GM06990 (cell line): ENCODE results near the gene PALMD.

ENCODE experiments used
- DNase-seq: peaks from one replicate; pipeline ENCODE4 v3.0.0-alpha.2; 2011; ENCODE audit not compliant: insufficient read length; ENCODE audit errors: extremely low read depth
- H3K27me3 ChIP-seq: replicated peaks from 2 replicates; pipeline ENCODE4 v1.6.0; 2011; ENCODE audit warnings: low read length; ENCODE audit not compliant: control insufficient read depth, insufficient read depth
- H3K36me3 ChIP-seq: 2 replicates; pipeline ENCODE4 v1.5.1; 2011; ENCODE audit warnings: low read length; ENCODE audit not compliant: control insufficient read depth, insufficient read depth
- H3K4me3 ChIP-seq: replicated peaks from 2 replicates; pipeline ENCODE4 v1.5.1; 2011; ENCODE audit warnings: low read depth, mild to moderate bottlenecking, control low read depth, low read length
- CTCF ChIP-seq: IDR thresholded peaks from 2 replicates; pipeline ENCODE4 v1.5.1; 2011; ENCODE audit warnings: low read length, control low read depth, mild to moderate bottlenecking, inconsistent platforms; ENCODE audit not compliant: insufficient read depth, poor library complexity, severe bottlenecking

The PALMD gene

DNA sequence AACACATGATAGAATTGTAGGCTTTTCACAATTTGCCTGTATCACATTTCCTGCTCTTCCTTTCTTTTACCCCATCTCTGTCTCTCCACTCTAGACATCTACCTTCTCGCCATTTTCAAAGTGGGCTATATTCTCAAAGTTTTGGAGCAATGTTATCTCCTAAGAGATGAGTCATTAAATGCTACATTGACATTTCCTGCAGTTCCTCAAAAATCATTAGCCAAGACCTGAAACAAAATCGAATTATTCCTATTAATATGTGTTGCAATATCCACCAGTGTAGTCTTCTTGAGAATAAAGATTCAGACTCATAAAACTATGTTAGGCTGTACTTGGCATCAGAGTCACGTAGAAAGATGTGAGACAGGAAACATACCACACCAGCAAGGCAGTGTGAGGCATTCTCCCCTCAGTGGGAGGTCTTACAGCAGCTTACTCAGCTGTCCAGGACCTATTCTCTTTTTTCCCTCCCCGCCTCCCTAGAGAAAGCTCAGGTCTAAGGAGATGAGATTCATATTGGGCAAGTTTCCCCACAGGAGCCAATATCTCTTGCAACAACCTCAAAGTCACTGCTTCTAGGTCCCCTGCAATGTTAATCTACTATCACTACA lies 81.8 kb downstream of the PALMD start:
- no peaks in the 10 kb centered on the region; the same call in 1 of the 2 replicates for H3K36me3 ChIP-seq
- no peak overlapping the region for H3K4me3 ChIP-seq
- H3K27me3 ChIP-seq = no peaks in the 10 kb centered on the region
- no peak for TF ChIP-seq CTCF
- DNase-seq = no peak

GRCh38 chr1:99728494-99729235 lies 82.8 kb downstream of the PALMD start:
- Histone ChIP-seq H3K27me3 (no peaks in the 10 kb centered on the region), H3K4me3 (no peak overlapping the region), H3K36me3 (no peaks in the 10 kb centered on the region; the same call in 1 of the 2 replicates)
- peak; percentile 39 for TF ChIP-seq CTCF
- no peak for DNase-seq

GRCh38 chr1:99731384-99731783 lies 85.5 kb downstream of the PALMD start:
- no peaks in the 10 kb centered on the region for H3K27me3 ChIP-seq
- no peak overlapping the region for H3K4me3 ChIP-seq
- DNase-seq = no peak
- H3K36me3 ChIP-seq = no peaks in the 10 kb centered on the region; the same call in 1 of the 2 replicates
- TF ChIP-seq CTCF = no peak

- no peak for TF ChIP-seq CTCF
- Histone ChIP-seq H3K27me3 (no peaks in the 10 kb centered on the region), H3K36me3 (no peaks in the 10 kb centered on the region; the same call in 1 of the 2 replicates), H3K4me3 (no peak overlapping the region)
- DNase-seq = no peak
Measured at GRCh38 chr1:99735852-99736251, 89.9 kb downstream of the PALMD start.

- H3K4me3 ChIP-seq = no peak overlapping the region
- peaks cover 3% of the 10 kb centered on the region for H3K36me3 ChIP-seq
- no peak for DNase-seq
- H3K27me3 ChIP-seq = no peaks in the 10 kb centered on the region
- no peak for TF ChIP-seq CTCF
Measured at GRCh38 chr1:99737016-99737415, 91.1 kb downstream of the PALMD start.
